HCT116 (cell line): Measurements from ENCODE around the gene FLNC. TPM values are rescaled to one million over a fixed set of nuclear protein-coding genes. Genes with fewer than 3 reads are reported as not detected.

Experiments
- ATAC-seq: fragments of 200-7000 bp; cut with Tn5 transposase; 2 replicates; pipeline ENCODE4 v1.9.1; 2020; ENCODE audit warnings: mild to moderate bottlenecking, moderate library complexity
- BruUV-seq: library from RNA; stranded (reverse); fragments of 400-500 nt; replicated peaks from 2 replicates; lab custom pipeline; 2021; lab: Mats Ljungman, UMichigan
- CTCF ChIA-PET: fragments of 300-600 bp; sonication (Branson Sonifier 250); formaldehyde crosslinking; loops from one replicate; lab custom pipeline; 2021; ENCODE audit warnings: antibody characterized with exemption; lab: Charles Lee
- POLR2A ChIA-PET: fragments of 300-600, 350-600 bp; sonication (Branson Sonifier 250); formaldehyde crosslinking; loops from one replicate; lab custom pipeline; 2021; ENCODE audit warnings: antibody characterized with exemption; lab: Charles Lee
- RAD21 ChIA-PET, 2 experiments: fragments of 300-600 bp; sonication (Branson Sonifier 250); formaldehyde crosslinking; loops; one replicate each; lab custom pipeline; 2023; ENCODE audit warnings: low total read pairs in 2 of 2; ENCODE audit not compliant: uncharacterized antibody in 2 of 2, unreplicated experiment in 2 of 2, low non-redundant PET in 1 of 2; lab: Charles Lee
- DNase-seq: peaks from one replicate; pipeline ENCODE4 v3.0.0-alpha.2; 2010; ENCODE audit warnings: low read depth, low spot score
- H2AFZ ChIP-seq: fragments of 200-600 bp; shearing (Covaris generic), sonication (generic); 2 replicates; pipeline ENCODE4 v1.6.1; 2017; ENCODE audit warnings: low read depth, mixed run types, mixed read lengths, antibody characterized with exemption, low read length; ENCODE audit not compliant: poor library complexity, severe bottlenecking
- H3K27ac ChIP-seq: 2 replicates; pipeline ENCODE4 v1.5.1; 2012; ENCODE audit warnings: low read depth, low read length
- H3K27me3 ChIP-seq: fragments of 200-600 bp; sonication (generic); 2 replicates; pipeline ENCODE4 v1.6.1; 2016; ENCODE audit warnings: mixed run types, low read length, mixed read lengths; ENCODE audit not compliant: insufficient read depth
- H3K36me3 ChIP-seq, 2 experiments: fragments of 200-500 bp in 1 of 2; fragments of 200-600 bp in 1 of 2; sonication (Bioruptor generic) in 1 of 2; sonication (generic) in 1 of 2; 2 replicates each; pipeline versions ENCODE4 v1.5.1 to v1.6.1; 2014 to 2016; ENCODE audit warnings: low read length in 2 of 2, inconsistent platforms in 1 of 2, mixed read lengths in 1 of 2, mixed run types in 1 of 2; ENCODE audit not compliant: insufficient read depth in 2 of 2, control insufficient read depth in 1 of 2
- H3K4me1 ChIP-seq, 2 experiments: fragments of 200-600 bp in 1 of 2; sonication (generic) in 1 of 2; 2 replicates each; pipeline versions ENCODE4 v1.5.1 to v1.6.1; 2012 to 2017; ENCODE audit warnings: low read length in 2 of 2, inconsistent platforms in 1 of 2, mild to moderate bottlenecking in 1 of 2, mixed read lengths in 1 of 2, mixed run types in 1 of 2, moderate library complexity in 1 of 2; ENCODE audit not compliant: insufficient read depth in 2 of 2, control insufficient read depth in 1 of 2
- H3K4me2 ChIP-seq: fragments of 200-600 bp; sonication (generic); 2 replicates; pipeline ENCODE4 v1.6.1; 2017; ENCODE audit warnings: mixed run types, low read length, mixed read lengths
- H3K4me3 ChIP-seq, 2 experiments: fragments of 200-600 bp in 1 of 2; sonication (generic) in 1 of 2; replicated peaks in 1 of 2; 2 replicates each; pipeline ENCODE4 v1.5.1; 2011 to 2016; ENCODE audit warnings: low read length in 2 of 2, control low read depth in 1 of 2, low read depth in 1 of 2, mild to moderate bottlenecking in 1 of 2, mixed read lengths in 1 of 2, mixed run types in 1 of 2
- H3K79me2 ChIP-seq: fragments of 200-600 bp; sonication (generic); 2 replicates; pipeline ENCODE4 v1.6.1; 2017; ENCODE audit warnings: mild to moderate bottlenecking, mixed run types, low read length, moderate library complexity, mixed read lengths; ENCODE audit not compliant: insufficient read depth
- H3K9ac ChIP-seq: fragments of 200-600 bp; sonication (generic); 2 replicates; pipeline ENCODE4 v1.6.1; 2016; ENCODE audit warnings: low read length, mixed read lengths
- H3K9me2 ChIP-seq: fragments of 200-600 bp; sonication (generic), shearing (Covaris generic); 2 replicates; pipeline ENCODE4 v1.6.1; 2017; ENCODE audit warnings: mixed run types, mild to moderate bottlenecking, moderate library complexity; ENCODE audit not compliant: insufficient read depth
- H3K9me3 ChIP-seq, 2 experiments: fragments of 200-500 bp in 1 of 2; fragments of 200-600 bp in 1 of 2; sonication (Bioruptor generic) in 1 of 2; sonication (generic) in 1 of 2; 2 replicates each; pipeline ENCODE4 v1.6.1; 2014 to 2017; ENCODE audit warnings: low read length in 2 of 2, mixed read lengths in 2 of 2, inconsistent platforms in 1 of 2, low read depth in 1 of 2, mild to moderate bottlenecking in 1 of 2, mixed run types in 1 of 2, moderate library complexity in 1 of 2; ENCODE audit not compliant: control insufficient read depth in 1 of 2, insufficient read depth in 1 of 2
- H4K20me1 ChIP-seq: fragments of 200-600 bp; sonication (generic), shearing (Covaris generic); 2 replicates; pipeline ENCODE4 v1.6.1; 2017; ENCODE audit warnings: mixed run types, mild to moderate bottlenecking, moderate library complexity; ENCODE audit not compliant: insufficient read depth
- EGR1 ChIP-seq: IDR thresholded peaks from 2 replicates; pipeline ENCODE4 v1.6.1; 2012; ENCODE audit warnings: low read depth
- EZH2phosphoT487 ChIP-seq: fragments of 200-600 bp; IDR thresholded peaks from 2 replicates; pipeline ENCODE4 v1.6.1; 2018; ENCODE audit warnings: antibody characterized with exemption, borderline replicate concordance
- JUND ChIP-seq: IDR thresholded peaks from 2 replicates; pipeline ENCODE4 v1.6.1; 2012
- POLR2A ChIP-seq: IDR thresholded peaks from 2 replicates; pipeline ENCODE4 v1.7.0; 2011; ENCODE audit warnings: borderline replicate concordance; ENCODE audit not compliant: insufficient read depth, insufficient read length; ENCODE audit errors: extremely low read depth
- RAD21 ChIP-seq: IDR thresholded peaks from 2 replicates; pipeline ENCODE4 v1.6.1; 2012; ENCODE audit warnings: low read depth, mild to moderate bottlenecking
- intact Hi-C: fragments of 100-400 bp; cut with micrococcal nuclease; formaldehyde crosslinking; loops from 2 replicates; pipeline ENCODE4 v1.10.0; 2022
- total RNA-seq: library from RNA; stranded (reverse); gene quantifications from one replicate; pipeline ENCODE4 v1.2.1, GENCODE V29; 2021; ENCODE audit not compliant: unreplicated experiment
- TF ChIP-seq, protein P1 (sequence below): IDR thresholded peaks from 2 replicates; pipeline ENCODE4 v1.6.1; 2012; ENCODE audit warnings: low read depth
- TF ChIP-seq, protein P2 (sequence below): IDR thresholded peaks from 2 replicates; pipeline ENCODE4 v1.6.1; 2012
- TF ChIP-seq, protein P3 (sequence below), 3 experiments: fragments of 200-600 bp in 1 of 3; sonication (generic) in 1 of 3; IDR thresholded peaks in 2 of 3; conservative IDR thresholded peaks in 1 of 3; 2 replicates each; pipeline ENCODE4 v1.5.1; 2012 to 2017; ENCODE audit warnings: low read depth in 2 of 3, low read length in 2 of 3, antibody characterized with exemption in 1 of 3, borderline replicate concordance in 1 of 3, control low read depth in 1 of 3, mild to moderate bottlenecking in 1 of 3, mixed read lengths in 1 of 3, mixed run types in 1 of 3, moderate library complexity in 1 of 3; ENCODE audit not compliant: insufficient read depth in 1 of 3

FLNC gene
- total RNA-seq, 1 experiment from 2014 or later = 42.8 TPM

DNA sequence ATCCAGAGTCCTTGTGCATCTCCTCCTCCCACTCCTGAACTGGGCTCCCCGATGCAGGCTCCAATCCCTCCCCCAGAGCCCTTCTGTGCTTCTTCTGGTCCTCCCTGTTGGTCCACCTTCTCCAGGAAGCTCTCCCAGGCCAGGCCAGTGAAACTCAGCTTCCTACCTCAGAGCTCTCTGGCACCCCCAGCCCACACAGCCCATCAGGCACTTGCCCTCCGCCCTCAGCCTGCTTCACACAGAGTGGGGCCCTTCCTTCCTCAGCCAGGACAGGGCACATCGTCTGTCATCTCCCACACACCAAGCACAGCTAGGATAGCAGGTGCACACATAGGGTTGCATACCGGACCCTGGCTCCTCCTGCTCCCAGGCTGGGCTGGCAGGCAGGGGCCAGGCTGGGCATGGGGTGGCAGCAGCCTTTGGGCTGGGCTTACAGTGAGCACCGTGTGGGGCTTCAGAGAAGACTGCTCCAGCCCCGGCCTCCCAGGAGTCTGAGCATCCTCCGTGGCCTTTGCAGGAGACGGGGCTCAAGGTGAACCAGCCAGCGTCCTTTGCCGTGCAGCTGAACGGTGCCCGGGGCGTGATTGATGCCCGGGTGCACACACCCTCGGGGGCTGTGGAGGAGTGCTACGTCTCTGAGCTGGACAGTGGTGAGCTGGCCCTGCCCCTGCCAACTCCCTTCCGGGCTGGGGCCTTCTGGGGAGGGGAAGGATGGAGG lies 26.0 kb downstream of the FLNC start:
- no peak overlapping the region for H3K9ac ChIP-seq
- ChIA-PET POLR2A (no interaction called here), RAD21 (no interaction called here)
- H3K4me3 ChIP-seq = no peak overlapping the region
- H3K4me2 ChIP-seq = no peak overlapping the region
- H3K9me3 ChIP-seq = no peaks in the 10 kb centered on the region
- no peak overlapping the region for H3K27ac ChIP-seq
- no peak overlapping the region for H2AFZ ChIP-seq
- TF ChIP-seq JUND (no peak), POLR2A (no peak), RAD21 (no peak), EZH2phosphoT487 (no peak), EGR1 (no peak)
- TF ChIP-seq, protein P1, sequence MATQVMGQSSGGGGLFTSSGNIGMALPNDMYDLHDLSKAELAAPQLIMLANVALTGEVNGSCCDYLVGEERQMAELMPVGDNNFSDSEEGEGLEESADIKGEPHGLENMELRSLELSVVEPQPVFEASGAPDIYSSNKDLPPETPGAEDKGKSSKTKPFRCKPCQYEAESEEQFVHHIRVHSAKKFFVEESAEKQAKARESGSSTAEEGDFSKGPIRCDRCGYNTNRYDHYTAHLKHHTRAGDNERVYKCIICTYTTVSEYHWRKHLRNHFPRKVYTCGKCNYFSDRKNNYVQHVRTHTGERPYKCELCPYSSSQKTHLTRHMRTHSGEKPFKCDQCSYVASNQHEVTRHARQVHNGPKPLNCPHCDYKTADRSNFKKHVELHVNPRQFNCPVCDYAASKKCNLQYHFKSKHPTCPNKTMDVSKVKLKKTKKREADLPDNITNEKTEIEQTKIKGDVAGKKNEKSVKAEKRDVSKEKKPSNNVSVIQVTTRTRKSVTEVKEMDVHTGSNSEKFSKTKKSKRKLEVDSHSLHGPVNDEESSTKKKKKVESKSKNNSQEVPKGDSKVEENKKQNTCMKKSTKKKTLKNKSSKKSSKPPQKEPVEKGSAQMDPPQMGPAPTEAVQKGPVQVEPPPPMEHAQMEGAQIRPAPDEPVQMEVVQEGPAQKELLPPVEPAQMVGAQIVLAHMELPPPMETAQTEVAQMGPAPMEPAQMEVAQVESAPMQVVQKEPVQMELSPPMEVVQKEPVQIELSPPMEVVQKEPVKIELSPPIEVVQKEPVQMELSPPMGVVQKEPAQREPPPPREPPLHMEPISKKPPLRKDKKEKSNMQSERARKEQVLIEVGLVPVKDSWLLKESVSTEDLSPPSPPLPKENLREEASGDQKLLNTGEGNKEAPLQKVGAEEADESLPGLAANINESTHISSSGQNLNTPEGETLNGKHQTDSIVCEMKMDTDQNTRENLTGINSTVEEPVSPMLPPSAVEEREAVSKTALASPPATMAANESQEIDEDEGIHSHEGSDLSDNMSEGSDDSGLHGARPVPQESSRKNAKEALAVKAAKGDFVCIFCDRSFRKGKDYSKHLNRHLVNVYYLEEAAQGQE = no peak
- TF ChIP-seq, protein P2, sequence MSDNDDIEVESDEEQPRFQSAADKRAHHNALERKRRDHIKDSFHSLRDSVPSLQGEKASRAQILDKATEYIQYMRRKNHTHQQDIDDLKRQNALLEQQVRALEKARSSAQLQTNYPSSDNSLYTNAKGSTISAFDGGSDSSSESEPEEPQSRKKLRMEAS = no peak
- TF ChIP-seq, protein P3, sequence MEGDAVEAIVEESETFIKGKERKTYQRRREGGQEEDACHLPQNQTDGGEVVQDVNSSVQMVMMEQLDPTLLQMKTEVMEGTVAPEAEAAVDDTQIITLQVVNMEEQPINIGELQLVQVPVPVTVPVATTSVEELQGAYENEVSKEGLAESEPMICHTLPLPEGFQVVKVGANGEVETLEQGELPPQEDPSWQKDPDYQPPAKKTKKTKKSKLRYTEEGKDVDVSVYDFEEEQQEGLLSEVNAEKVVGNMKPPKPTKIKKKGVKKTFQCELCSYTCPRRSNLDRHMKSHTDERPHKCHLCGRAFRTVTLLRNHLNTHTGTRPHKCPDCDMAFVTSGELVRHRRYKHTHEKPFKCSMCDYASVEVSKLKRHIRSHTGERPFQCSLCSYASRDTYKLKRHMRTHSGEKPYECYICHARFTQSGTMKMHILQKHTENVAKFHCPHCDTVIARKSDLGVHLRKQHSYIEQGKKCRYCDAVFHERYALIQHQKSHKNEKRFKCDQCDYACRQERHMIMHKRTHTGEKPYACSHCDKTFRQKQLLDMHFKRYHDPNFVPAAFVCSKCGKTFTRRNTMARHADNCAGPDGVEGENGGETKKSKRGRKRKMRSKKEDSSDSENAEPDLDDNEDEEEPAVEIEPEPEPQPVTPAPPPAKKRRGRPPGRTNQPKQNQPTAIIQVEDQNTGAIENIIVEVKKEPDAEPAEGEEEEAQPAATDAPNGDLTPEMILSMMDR (IDR thresholded peaks at IDR 0.05 in 2 of 3, conservative IDR thresholded peaks at IDR 0.05 in 1 of 3; ENCODE audit: borderline replicate concordance in 1 of 3, insufficient read depth in 1 of 3, low read depth in 2 of 3, low read length in 2 of 3) = no peak
- TF ChIP-seq, all 23 proteins: peak for 0
- intact Hi-C loops = no loop called here
- no peaks in the 10 kb centered on the region for H3K79me2 ChIP-seq
- no peaks in the 10 kb centered on the region for H3K27me3 ChIP-seq
- no peaks in the 10 kb centered on the region for H3K4me1 ChIP-seq
- ATAC-seq (no peak), DNase-seq (no peak)
- CTCF ChIA-PET = no interaction called here
- no peaks in the 10 kb centered on the region for H4K20me1 ChIP-seq
- no peaks in the 10 kb centered on the region for H3K36me3 ChIP-seq
- H3K9me2 ChIP-seq = no peaks in the 10 kb centered on the region
- no TSS peak for BruUV-seq
